Right ventricle myocardium superior (tissue), 1 donor: ENCODE data around the gene DRC3. TPM values are rescaled to one million over a fixed set of nuclear protein-coding genes. Genes with fewer than 3 reads are reported as not detected.

Experiments
- ATAC-seq: fragments of 200-7000 bp; cut with Tn5 transposase; one replicate; pipeline ENCODE4 v1.9.1; 2020; ENCODE audit warnings: mild to moderate bottlenecking; ENCODE audit not compliant: poor library complexity
- DNase-seq: peaks from one replicate; pipeline ENCODE4 v3.0.0-alpha.2; 2020
- intact Hi-C: fragments of 100-400 bp; cut with DNase I; formaldehyde crosslinking; loops from one replicate; pipeline ENCODE4 v1.11.2; 2022
- total RNA-seq: library from RNA; stranded (reverse); fragmentation: NEBNext Ultra II Directional; extraction: Animal tissue kit (Norgen Biotek cat#: 25700); gene quantifications from one replicate; pipeline ENCODE4 v1.2.1, GENCODE V29; 2021
- donor health status: DM: no; HTN: yes; CAD: no; lungs with severe emphysema.

Gene DRC3
- total RNA-seq, 1 donor from 2014 or later, result 1.4 TPM

GRCh38 chr17:17959520-17960361, 12.9 kb upstream of the DRC3 start:
- ATAC-seq (peak; percentile 9), DNase-seq (no peak)
- intact Hi-C loops, result no loop called here

DNA sequence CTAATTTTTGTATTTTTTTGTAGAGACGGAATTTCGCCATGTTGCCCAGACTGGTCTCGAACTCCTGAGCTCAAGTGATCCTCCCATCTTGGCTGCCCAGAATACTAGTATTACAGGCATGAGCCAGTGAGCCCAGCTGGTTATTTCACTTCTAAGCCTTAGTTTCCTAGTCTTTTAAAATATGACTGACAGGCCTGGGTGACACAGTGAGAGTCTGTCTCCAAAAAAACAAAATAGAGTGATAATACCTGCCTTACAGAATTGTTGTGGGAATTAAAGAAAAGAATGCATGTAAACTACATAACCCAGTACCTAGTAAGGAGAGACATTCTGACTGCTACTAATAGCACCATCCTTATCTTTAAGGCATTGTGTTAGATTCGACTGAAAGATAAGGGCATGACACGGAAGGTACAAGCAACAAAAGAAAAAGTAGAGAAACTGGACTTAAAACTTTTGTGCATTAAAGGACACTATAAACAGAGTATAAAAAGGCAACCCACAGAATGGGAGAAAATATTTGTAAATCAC, 12.1 kb upstream of the DRC3 start:
- intact Hi-C loops, result no loop called here
- ATAC-seq, result no peak

GRCh38 chr17:17963066-17963465, 9.6 kb upstream of the DRC3 start:
- ATAC-seq (no peak), DNase-seq (no peak)
- intact Hi-C loops, result no loop called here

More for the DNA sequence above, 12.1 kb upstream of the DRC3 start:
- DNase-seq, result no peak

DNA sequence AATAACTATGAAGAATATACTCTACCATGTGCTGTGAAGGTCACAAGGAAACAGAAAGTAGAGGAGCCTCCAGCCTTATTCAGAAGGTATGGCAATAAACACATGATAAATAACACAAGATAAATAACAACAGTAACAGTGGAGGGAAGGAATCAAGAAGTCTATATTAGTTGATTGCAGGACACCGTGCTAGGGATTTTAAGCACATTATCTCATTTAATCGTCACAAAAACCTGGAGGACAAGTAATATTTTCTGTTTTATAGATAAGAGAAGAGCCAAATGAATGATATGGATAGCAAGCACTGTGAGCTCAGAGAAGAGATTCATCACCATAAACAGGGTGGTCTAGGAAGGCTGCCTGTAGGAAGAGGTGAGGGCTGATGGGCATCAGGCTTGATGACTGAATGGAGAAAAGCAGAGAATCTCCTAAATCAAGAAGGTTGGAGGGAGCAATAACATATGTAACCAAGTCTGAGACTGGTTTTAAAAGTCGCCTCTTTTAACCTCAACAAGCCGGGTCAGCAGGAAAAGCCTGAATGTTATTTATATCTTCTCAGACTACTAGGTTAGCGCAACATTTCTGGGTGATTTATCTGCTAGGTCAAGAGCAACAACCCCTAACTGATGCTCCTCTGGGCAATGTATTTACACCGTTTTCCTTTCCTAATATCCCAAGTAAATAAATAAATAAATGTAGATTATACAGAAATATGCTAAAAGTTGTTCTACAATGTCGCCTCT, 8.8 kb upstream of the DRC3 start:
- intact Hi-C loops, result no loop called here

GRCh38 chr17:17964710-17965109, 8.0 kb upstream of the DRC3 start:
- intact Hi-C loops, result no loop called here
- no peak for ATAC-seq
- DNase-seq, result no peak

More for the DNA sequence above, 8.8 kb upstream of the DRC3 start:
- ATAC-seq, result no peak
- DNase-seq, result no peak

GRCh38 chr17:17965152-17965721, 7.4 kb upstream of the DRC3 start:
- ATAC-seq (no peak), DNase-seq (no peak)
- intact Hi-C loops, result no loop called here

DNA sequence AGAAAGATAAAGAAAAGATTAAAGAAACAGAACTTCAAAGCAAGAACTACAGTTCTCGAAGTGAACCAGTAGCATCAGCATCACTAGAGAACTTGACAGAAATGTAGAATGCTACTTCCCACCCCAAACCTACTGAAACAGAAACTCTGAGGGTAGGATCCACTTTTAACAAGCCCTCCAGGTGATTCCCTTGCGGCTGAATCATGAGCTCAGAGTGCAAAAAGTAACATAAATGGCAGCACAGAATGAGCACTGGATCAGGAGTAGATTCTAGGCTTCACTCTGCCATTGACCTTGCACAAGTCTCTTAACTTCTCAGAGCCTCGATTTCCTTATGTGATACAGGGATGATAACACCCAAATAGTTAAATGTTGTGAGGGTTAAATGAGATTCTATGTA, 6.3 kb upstream of the DRC3 start:
- no peak for ATAC-seq
- intact Hi-C loops, result no loop called here
- no peak for DNase-seq

DNA sequence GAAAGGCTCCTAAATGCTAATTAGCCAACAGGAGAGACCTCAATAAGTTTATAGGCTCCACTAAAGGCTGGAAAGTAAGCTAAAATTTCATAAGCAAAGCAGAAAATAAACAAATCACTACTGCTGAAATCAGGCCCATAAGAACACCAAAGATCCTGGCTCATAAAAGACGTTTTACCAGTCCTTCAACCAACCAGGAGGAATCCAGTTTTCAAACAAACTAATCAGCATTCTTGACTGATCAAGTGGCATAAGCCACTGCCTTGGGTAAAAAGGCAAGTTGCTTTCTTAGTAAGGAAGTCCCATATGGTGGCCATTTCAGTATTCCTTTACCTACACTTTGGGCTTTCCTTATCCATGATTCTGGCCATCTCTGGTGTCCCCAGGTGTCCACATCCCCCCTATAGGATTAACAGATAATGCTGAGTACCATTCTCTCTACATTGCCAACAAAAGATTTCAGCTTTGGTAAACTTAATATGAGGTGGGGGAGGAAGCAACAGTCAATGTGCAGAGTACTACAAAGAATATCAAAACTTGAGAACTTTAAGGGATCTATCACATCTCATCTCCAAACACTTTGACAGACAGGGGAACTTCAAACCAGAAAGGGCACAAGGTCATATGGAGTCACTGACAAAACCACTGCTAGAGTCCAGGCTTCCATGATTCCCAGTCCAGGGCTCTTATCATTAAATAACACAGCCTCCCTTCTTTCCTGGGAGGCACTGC, 1.8 kb upstream of the DRC3 start:
- intact Hi-C loops, result loop anchor here (5.0 to 10.0 kb wide), 2 partner anchors 49 to 64 kb away; partner anchors contain the start of genes ATPAF2 and GID4
- ATAC-seq, result no peak

DNA sequence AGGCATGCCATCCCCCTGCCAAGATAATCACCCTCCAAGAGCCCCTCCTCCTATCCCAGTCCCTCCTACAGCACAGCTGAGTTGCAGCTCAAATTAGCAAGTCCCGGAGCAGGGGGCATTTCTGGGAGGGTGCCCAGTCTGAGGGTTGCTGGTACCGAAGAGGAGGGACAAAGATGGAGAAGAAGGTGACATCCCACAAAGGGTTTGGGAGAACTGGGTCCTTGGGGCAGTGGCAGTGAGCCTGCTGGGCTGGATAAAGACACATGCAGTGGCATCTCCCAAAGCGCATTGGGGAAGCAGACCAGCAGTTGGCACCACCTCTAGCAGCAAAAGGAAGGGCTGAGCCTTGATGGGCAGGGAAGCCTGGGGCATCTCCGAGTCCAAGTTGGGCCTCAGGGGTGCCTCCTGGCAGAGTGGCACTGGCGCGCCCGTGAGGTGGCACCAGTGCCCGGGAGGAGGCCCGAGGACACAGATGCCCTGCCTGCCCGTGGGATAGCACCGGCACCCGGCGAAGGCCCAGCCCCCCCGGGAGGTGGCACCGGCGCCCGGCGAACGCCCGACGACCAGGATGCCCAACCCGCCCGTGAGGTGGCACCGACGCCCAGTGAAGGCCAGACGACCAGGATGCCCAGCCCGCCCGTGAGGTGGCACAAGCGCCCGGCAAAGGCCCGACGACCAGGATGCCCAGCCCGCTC, 1.1 kb upstream of the DRC3 start:
- no peak for DNase-seq
- peak; percentile 38 for ATAC-seq
- intact Hi-C loops, result loop anchor here (5.0 to 10.0 kb wide), 2 partner anchors 49 to 63 kb away; partner anchors contain the start of genes ATPAF2 and GID4

More for the DNA sequence above, 1.8 kb upstream of the DRC3 start:
- no peak for DNase-seq

DNA sequence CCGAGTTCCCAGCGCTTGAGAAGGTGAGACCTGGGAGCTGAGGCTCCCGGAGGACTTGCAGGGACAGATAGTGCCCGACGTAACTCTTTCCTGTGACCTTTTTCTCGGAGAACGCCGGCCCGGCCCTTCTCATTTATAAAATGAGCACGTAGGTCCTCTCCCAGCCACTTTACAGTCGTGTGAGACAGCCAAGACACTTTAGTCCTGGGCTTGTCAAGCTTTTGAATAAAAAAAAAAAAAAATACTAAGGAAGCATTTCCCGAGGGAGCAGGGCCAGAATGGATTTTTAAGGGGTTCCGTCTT, 241 bp downstream of the DRC3 start:
- intact Hi-C loops, result loop anchor here (5.0 to 10.0 kb wide), 2 partner anchors 51 to 62 kb away; partner anchors contain the start of genes ATPAF2 and GID4
- DNase-seq (no peak), ATAC-seq (no peak)

- no peak for ATAC-seq
- intact Hi-C loops, result loop anchor here (10.0 kb wide), 1 partner anchor 59 kb away; the partner anchor contains the start of genes ATPAF2 and GID4
- DNase-seq, result no peak
Observed at GRCh38 chr17:17975436-17975835, 2.8 kb downstream of the DRC3 start.

DNA sequence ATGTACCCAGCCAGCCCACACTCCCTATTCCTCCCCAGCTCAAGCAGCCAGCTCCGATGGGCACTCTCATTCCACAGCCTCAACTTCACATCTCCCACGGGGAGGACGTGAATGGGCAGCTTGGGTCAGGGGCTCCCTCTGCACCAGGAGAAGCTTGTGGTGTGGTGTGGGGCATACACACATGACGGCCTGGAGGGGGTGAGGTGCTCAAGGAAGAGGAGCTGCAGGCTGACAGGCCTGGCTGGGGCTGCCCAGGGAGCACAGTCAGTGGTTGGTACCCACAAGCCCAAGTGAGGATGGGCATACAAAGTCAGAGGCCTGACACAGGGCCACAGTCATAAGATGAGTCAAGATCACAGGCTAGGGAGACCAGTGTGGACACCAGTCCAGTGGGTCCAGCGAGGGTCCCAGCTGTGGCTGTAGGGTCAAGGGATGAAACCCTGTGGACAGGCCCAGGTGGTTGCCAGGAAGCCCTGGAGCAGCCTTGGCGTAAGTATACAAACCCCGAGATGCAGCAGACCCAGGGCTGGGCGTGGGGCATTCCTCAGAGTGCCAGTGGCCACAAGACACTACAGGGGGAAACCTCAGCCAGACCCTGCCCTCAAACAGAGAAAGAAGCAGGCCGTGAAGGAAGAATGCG, 4.4 kb downstream of the DRC3 start:
- intact Hi-C loops, result loop anchor here (10.0 kb wide), 1 partner anchor 58 kb away; the partner anchor contains the start of genes ATPAF2 and GID4
- ATAC-seq, result no peak
- DNase-seq, result no peak

DNA sequence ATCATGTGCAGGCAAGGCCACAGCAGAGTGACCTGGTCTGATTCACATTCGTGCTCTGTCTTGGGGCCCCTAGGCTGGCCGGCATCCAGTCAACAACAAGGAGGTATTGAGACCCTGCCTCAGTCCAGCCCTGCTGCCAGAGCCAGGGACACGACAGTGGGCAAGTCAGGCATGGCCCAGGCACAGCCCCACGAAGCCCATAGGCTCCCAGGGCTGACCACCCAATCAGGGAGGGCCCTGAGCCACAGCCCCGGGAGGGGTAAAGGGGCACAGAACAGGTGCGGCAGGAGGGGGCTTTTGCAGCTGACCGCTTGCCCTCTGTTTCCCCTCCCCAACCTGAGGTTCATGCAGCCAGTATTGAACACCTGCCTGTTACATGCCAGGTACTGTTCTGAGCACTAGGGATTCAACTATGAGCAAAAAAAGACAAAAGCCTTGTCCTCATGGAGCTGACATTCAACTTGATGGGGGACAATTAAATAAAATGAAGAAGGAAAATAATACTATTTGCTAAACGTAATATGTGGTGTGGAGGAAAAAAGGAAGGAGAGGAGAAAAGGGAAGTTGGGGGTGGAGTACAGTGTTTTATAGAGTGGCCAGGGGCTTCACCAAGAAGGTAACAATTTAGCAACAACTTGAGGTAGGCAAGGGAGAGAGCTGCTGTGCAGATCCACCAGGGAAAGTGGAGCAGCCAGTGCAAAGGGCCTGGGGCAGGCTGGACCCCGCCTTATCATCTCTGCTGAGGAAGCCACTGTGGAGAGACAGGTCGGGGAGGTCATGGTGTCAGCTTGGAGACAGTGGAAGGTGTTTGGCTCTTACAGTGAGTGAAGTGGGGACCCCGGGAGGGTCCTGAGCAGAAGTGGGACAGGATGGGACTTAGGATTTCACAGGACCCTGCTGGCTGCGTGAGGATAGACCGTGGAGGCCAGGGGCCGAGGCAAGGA, 6.1 kb downstream of the DRC3 start:
- intact Hi-C loops, result loop anchor here (10.0 kb wide), 1 partner anchor 56 kb away; the partner anchor contains the start of genes ATPAF2 and GID4
- no peak for DNase-seq
- no peak for ATAC-seq

DNA sequence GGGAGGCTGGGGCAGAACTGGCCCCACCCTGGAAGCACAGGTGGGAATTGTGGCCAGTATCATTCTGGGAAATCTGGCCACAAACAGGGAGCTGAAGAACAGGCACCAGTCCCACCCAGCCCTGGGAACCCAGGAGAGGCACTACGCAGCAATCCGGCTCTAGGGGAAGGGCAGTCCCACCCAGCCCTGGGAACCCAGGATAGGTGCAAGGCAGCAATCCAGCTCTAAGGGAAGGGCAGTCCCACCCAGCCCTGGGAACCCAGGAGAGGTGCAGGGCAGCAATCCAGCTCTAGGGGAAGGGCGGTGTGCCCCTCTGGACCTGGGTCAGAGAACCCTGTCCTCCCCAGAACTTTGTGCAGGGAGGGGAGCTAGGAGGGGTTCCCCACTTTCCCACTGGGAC, 7.1 kb downstream of the DRC3 start:
- DNase-seq (no peak), ATAC-seq (no peak)
- intact Hi-C loops, result loop anchor here (10.0 kb wide), 1 partner anchor 55 kb away; the partner anchor contains the start of genes ATPAF2 and GID4

DNA sequence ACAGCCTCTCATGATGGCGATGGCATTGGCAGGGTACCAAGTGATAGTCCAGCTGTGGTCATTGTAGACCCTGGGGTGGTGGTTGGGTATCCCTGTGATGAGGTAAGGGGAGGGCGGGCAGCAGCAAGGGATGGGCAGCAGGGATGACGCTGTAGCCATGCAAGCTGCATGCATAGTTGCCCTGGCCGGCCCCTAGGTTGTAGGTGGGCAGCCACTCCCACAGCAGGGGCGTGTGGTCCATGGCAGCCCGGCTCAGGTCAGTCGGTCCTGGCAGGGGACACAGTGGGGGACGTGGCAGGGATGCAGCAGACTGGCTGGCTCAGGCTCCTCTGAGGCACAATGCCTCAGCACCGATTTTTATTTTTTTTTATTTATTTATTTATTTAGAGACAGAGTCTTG, 8.7 kb downstream of the DRC3 start:
- ATAC-seq, result no peak
- intact Hi-C loops, result no loop called here
- no peak for DNase-seq

DNA sequence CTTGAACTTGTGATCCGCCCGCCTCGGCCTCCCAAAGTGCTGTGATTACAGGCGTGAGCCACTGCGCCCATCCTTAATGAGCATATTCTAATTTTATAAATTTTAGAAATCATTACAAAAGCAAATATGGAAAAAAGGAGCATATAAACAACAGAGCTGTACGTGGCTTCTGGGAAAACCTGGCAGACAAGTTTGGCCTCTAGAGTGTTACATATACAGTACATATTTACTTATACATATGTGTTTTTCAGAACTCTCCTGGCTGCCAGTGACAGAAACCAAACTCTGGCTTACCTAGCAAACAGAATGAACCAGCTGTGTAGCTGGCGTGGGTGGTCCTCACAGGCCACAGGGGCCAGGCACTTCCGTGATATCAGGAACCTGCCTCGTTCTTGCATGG, 10.1 kb downstream of the DRC3 start:
- ATAC-seq (no peak), DNase-seq (no peak)
- intact Hi-C loops, result no loop called here
